GM12801 (cell line): ENCODE results near the gene VPS13D.

Source experiments
- CTCF ChIP-seq: IDR thresholded peaks from one replicate; pipeline ENCODE4 v1.5.1; 2011; ENCODE audit warnings: control low read depth; ENCODE audit not compliant: insufficient read length; ENCODE audit errors: extremely low read depth

The VPS13D gene

DNA sequence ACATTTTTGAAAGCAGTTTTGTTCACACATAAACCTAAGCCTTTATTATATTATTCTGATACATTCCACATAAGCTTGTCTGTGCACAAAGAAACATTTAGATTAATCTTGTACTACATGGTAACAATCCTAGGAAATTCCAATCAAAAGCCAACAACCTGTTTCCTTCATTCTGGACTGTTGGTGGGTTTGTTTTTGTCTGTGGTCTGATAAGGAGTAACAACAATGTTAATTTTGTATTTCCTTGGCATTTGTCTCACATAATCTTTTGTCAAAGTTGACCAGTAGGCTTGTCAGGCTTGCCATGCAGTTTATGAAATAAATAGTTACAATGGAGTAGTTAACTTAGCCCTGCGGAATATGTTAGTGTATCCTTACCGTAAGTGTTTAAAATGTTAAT, 204.9 kb downstream of the VPS13D start:
- no peak for TF ChIP-seq CTCF

- no peak for TF ChIP-seq CTCF
Observed at GRCh38 chr1:12435639-12436344, 206.0 kb downstream of the VPS13D start.

GRCh38 chr1:12436345-12436658, 206.5 kb downstream of the VPS13D start:
- no peak for TF ChIP-seq CTCF

- no peak for TF ChIP-seq CTCF
Observed at GRCh38 chr1:12436817-12437599, 207.2 kb downstream of the VPS13D start.

GRCh38 chr1:12437629-12438028, 207.8 kb downstream of the VPS13D start:
- TF ChIP-seq CTCF, result no peak

DNA sequence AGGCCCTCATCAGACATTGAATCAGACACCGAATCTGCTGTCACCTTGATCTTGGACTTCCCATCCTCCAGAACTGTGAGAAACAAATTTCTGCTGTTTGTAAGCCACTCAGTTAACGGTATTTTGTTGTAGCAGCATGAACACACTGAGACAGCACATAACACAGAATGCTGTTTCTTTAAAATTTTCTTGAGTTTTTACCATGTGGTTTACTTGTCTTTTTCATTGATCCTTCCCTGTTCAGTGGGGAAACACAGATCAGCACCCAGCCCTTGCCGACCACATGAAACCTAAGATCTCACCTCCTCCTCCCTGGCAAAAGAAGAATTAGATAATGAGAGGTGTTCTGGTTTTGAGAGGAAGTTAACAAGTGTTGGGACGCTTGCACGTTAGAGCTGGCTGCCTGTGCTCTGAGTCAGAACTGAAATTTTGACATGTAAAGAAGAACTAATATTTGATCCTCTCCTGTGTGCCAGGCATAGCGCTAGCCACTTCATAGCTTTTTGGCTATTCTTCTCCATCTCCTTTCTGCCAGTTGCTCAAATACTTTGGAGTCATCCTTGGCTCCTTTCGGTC, 208.6 kb downstream of the VPS13D start:
- TF ChIP-seq CTCF, result no peak

DNA sequence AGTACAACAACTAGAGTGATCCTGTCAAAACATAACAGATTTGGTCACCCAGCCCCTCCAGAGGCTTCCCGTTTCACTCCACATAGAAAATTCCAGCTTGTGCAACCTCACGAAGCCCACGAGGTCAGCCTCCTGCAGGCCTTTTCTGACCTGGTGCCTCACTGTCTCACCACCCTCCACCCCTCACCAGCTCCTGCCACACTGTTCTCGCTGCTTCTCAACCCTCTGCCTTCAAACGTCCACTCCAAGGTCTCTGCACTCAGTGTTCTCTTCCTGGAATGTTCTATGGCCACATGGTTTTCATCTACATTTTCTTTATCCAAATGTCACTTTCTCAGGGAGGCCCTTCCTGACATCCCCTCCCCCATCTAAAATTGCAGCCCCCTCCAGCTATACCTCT, 209.2 kb downstream of the VPS13D start:
- no peak for TF ChIP-seq CTCF
